SIG-M5 treated with dmso at 0.1 percent for 504 hours (cell line): ENCODE measurements around the gene CD200.

ENCODE experiments used
- DNase-seq: peaks from one replicate; lab custom pipeline; 2025; ENCODE audit not compliant: unreplicated experiment; lab: John Stamatoyannopoulos, UW

CD200 gene

GRCh38 chr3:112407888-112408702 lies 75.1 kb downstream of the CD200 start:
- no peak for DNase-seq

GRCh38 chr3:112409041-112409440 lies 76.1 kb downstream of the CD200 start:
- DNase-seq: no peak

DNA sequence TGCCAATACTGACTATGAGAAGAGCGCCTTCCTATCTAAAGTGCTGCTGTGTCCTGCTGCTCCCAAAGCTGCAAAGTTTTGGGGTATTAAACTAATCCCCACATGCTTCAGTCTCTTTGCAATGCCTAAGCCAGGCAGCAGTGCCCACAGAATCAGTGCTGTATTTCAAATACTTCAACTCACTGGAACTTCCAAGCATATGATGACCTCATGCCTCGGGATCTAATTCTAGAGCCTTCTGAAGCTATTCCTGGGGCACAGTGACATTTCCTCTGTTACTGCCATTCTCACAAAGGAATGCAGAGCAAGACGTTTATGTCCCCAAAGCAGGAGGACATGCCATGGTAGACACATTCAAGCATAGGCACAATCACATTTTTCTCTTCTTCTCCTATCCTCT lies 78.5 kb downstream of the CD200 start:
- no peak for DNase-seq
